Esophagus muscularis mucosa (tissue), 4 donors: Measurements from ENCODE around the gene CACNA1G. TPM values are rescaled to one million over a fixed set of nuclear protein-coding genes. Genes with fewer than 3 reads are reported as not detected.

Experiments used
- DNase-seq: peaks from one replicate; pipeline ENCODE4 v3.0.0-alpha.2; 2017; ENCODE audit errors: extremely low spot score
- H3K27ac ChIP-seq, 4 donors: fragments of 200-600 bp; sonication (generic); replicated peaks in 1 of 4; 1 replicate in 3 of 4; 2 replicates in 1 of 4; pipeline ENCODE4 v1.5.1; 2016 to 2019; ENCODE audit warnings: mild to moderate bottlenecking in 1 of 4
- H3K27me3 ChIP-seq, 4 donors: fragments of 200-600 bp; sonication (generic); one replicate each; pipeline versions ENCODE4 v1.5.1 to v1.6.0; 2016 to 2019
- H3K36me3 ChIP-seq, 4 donors: fragments of 200-600 bp; sonication (generic); one replicate each; pipeline ENCODE4 v1.5.1; 2016 to 2019
- H3K4me1 ChIP-seq, 4 donors: fragments of 200-600 bp; sonication (generic); one replicate each; pipeline ENCODE4 v1.5.1; 2016 to 2019
- H3K4me3 ChIP-seq, 4 donors: fragments of 200-600 bp; sonication (generic); 1 replicate in 2 of 4; 2 replicates in 2 of 4; pipeline ENCODE4 v1.5.1; 2016 to 2019; ENCODE audit warnings: mild to moderate bottlenecking in 4 of 4, moderate library complexity in 1 of 4
- H3K9me3 ChIP-seq, 4 donors: fragments of 200-600 bp; sonication (generic); 1 replicate in 3 of 4; 2 replicates in 1 of 4; pipeline ENCODE4 v1.5.1; 2016 to 2019
- CTCF ChIP-seq, 3 experiments: fragments of 200-600 bp in 2 of 3; fragments of 450-650 bp in 1 of 3; sonication (generic) in 2 of 3; IDR thresholded peaks; one replicate each; pipeline ENCODE4 v1.5.1; 2017 to 2019; ENCODE audit warnings: antibody characterized with exemption in 3 of 3, mild to moderate bottlenecking in 2 of 3, moderate library complexity in 1 of 3
- EP300 ChIP-seq: sonication (generic); formaldehyde crosslinking; IDR thresholded peaks from one replicate; pipeline ENCODE4 v1.6.1; 2017; ENCODE audit warnings: antibody characterized with exemption
- POLR2A ChIP-seq: fragments of 450-650 bp; IDR thresholded peaks from one replicate; pipeline ENCODE4 v1.6.1; 2017; ENCODE audit warnings: antibody characterized with exemption, moderate library complexity, mild to moderate bottlenecking, low read depth
- POLR2AphosphoS5 ChIP-seq, 2 donors: sonication (generic); formaldehyde crosslinking; IDR thresholded peaks; one replicate each; pipeline ENCODE4 v1.6.1; 2017; ENCODE audit warnings: antibody characterized with exemption in 2 of 2
- WGBS: methylation state at CpG from one replicate; pipeline ENCODE4 v1.1.5; 2018; 5-methylcytosine and 5-hydroxymethylcytosine counted together
- intact Hi-C: fragments of 100-400 bp; cut with DNase I; formaldehyde crosslinking; loops from one replicate; pipeline ENCODE4 v1.15.1; 2023
- total RNA-seq, 4 donors: library from RNA; depleted of rRNA; stranded (reverse); fragments of >200 nt; gene quantifications; one replicate each; pipeline versions ENCODE4 v1.1.0 to v1.2.1, GENCODE V29; 2016

The CACNA1G gene
- total RNA-seq, 4 donors from 2014 or later: 0.39 to 0.63 (median 0.50) TPM; not detected in 1

- Histone ChIP-seq H3K9me3 (no peaks in the 10 kb centered on the region), H3K4me1 (peaks cover 41 to 55% (median 50%) of the 10 kb centered on the region in 4 donors), H3K36me3 (peaks cover 5 to 20% (median 16%) of the 10 kb centered on the region in 4 donors), H3K4me3 (peak overlapping the region; percentile 58 to 73 (median 62)), H3K27me3 (peaks cover 3 to 95% (median 50%) of the 10 kb centered on the region in 4 donors), H3K27ac (no peak overlapping the region)
- WGBS: 4% methylated on average over 9 of the region's 27 CpGs
- TF ChIP-seq CTCF (IDR thresholded peaks at IDR 0.05) (no peak), EP300 (no peak), POLR2A (no peak), POLR2AphosphoS5 (IDR thresholded peaks at IDR 0.05) (no peak)
- no peak for DNase-seq
- intact Hi-C loops: loop anchor here (5.0 kb wide), 1 partner anchor 128 kb away; no protein-coding TSS in a partner anchor
These were observed 786 bp upstream of the CACNA1G start for GRCh38 chr17:50559674-50560184.

DNA sequence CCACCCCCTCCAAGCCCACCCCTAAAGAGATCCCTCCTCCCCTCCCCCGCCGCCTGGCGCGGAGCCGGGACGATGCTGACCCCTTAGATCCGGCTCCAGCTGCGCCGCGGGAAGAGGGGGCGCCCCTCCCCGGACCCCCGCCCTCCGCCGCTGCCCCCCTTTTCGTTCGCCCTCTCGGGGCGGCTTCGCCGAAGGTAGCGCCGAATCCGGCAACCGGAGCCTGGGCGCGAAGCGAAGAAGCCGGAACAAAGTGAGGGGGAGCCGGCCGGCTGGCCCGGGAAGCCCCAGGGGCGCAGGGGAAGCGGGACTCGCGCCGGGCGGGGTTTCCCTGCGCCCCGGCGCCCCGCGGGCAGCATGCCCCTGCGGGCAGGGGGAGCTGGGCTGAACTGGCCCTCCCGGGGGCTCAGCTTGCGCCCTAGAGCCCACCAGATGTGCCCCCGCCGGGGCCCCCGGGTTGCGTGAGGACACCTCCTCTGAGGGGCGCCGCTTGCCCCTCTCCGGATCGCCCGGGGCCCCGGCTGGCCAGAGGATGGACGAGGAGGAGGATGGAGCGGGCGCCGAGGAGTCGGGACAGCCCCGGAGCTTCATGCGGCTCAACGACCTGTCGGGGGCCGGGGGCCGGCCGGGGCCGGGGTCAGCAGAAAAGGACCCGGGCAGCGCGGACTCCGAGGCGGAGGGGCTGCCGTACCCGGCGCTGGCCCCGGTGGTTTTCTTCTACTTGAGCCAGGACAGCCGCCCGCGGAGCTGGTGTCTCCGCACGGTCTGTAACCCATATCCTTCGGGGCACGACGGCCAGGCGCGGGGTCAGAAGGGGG is 623 bp downstream of the CACNA1G start:
- H3K27me3 ChIP-seq: peaks cover 3 to 96% (median 50%) of the 10 kb centered on the region in 4 donors
- H3K9me3 ChIP-seq: no peaks in the 10 kb centered on the region
- 2% methylated on average over 24 of the region's 88 CpGs for WGBS
- H3K27ac ChIP-seq: no peak overlapping the region
- peak overlapping the region; percentile 58 to 73 (median 62) for H3K4me3 ChIP-seq
- peaks cover 0 to 6% (median 2%) of the 10 kb centered on the region in 4 donors for H3K36me3 ChIP-seq
- TF ChIP-seq CTCF (IDR thresholded peaks at IDR 0.05) (no peak), POLR2AphosphoS5 (IDR thresholded peaks at IDR 0.05) (no peak), POLR2A (no peak), EP300 (no peak)
- DNase-seq: no peak
- H3K4me1 ChIP-seq: peaks cover 41 to 65% (median 59%) of the 10 kb centered on the region in 4 donors
- intact Hi-C loops: loop anchor here (5.0 kb wide), 1 partner anchor 126 kb away; no protein-coding TSS in a partner anchor

DNA sequence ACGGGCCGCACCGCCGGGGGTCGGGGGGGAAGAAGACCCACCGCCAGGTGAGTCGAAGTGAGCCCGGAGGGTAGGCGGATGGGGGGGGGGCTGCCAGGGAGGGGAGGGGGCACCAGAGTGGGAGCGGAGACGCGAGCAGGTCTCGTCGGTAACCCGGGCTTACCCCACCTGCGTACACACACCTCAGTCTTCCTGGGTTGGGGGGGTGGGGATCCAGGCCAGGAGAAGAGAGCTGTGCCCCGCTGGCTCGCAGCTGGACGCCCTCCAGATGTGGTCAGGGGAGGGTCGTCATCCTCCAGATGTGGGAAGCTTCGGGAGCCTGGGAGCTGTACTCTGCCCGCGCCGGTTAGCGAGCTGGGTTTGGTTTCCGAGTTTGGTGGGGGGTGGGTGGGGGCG is 1.2 kb downstream of the CACNA1G start:
- intact Hi-C loops: loop anchor here (5.0 kb wide), 1 partner anchor 126 kb away; no protein-coding TSS in a partner anchor
- Histone ChIP-seq H3K36me3 (no peaks in the 10 kb centered on the region), H3K27me3 (peaks cover 3 to 95% (median 50%) of the 10 kb centered on the region in 4 donors), H3K27ac (no peak overlapping the region), H3K4me1 (peaks cover 40 to 65% (median 61%) of the 10 kb centered on the region in 4 donors), H3K9me3 (no peaks in the 10 kb centered on the region), H3K4me3 (peak overlapping the region; percentile 58 to 73 (median 62))
- 5% methylated on average over 10 of the region's 27 CpGs for WGBS
- TF ChIP-seq POLR2AphosphoS5 (IDR thresholded peaks at IDR 0.05): no peak
- TF ChIP-seq CTCF (IDR thresholded peaks at IDR 0.05): no peak
- no peak for TF ChIP-seq EP300
- DNase-seq: no peak

DNA sequence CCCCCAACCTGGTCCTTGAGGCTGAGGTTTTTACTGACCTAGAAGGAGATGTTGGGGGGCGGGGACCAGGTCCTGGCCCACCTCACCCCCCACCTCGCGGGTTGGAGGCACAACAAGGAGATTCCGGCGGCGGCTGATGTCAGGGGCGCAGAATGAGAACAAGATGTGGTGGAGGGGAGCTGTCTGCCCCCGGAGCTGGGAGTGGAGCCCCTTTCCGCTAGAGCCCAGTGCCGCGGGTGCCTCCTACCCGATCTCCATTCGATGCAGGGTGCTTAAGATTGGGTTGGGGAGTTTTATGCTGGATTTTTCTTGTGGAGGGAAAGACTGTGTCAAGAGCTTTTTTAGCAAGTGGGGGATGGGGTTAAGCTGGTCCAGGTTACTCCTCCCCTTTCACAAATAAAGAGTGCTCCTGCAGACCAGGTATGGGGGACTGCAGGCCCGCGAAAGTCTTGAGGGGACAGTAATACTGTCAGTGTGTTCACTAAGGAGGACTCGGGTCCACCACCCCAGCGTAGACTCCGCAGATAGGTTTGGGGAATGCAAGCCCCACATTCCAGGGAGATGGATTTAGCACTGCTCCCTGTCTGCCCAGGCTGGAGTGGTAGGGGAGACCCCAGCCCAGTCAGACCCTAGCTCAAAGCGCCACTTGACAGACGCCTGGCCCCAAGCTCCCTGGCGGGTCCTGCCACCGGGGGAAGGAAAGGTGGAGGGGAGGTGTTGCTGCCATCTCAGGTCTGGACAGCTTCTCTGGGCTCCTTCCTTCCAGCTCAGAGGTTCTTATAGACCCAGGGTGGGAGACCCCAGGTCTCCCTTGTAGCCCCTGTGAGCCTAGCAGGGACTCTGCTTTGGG is 2.0 kb downstream of the CACNA1G start:
- whole genome bisulfite sequencing: 33% methylated on average over 19 of the region's 22 CpGs
- H3K27ac ChIP-seq: no peak overlapping the region
- peak overlapping the region in 2 of 4 donors; percentile 12 to 58 for H3K4me3 ChIP-seq
- DNase-seq: no peak
- H3K9me3 ChIP-seq: no peaks in the 10 kb centered on the region
- intact Hi-C loops: loop anchor here (5.0 kb wide), 1 partner anchor 125 kb away; no protein-coding TSS in a partner anchor
- TF ChIP-seq CTCF (IDR thresholded peaks at IDR 0.05): no peak
- TF ChIP-seq POLR2AphosphoS5 (IDR thresholded peaks at IDR 0.05): no peak
- TF ChIP-seq EP300: no peak
- TF ChIP-seq POLR2A: no peak
- H3K27me3 ChIP-seq: peaks cover 3 to 95% (median 50%) of the 10 kb centered on the region in 4 donors
- peaks cover 38 to 68% (median 61%) of the 10 kb centered on the region in 4 donors for H3K4me1 ChIP-seq
- H3K36me3 ChIP-seq: no peaks in the 10 kb centered on the region
